ENCODE results near the gene RRM2.

- TF ChIP-seq CTCF (IDR thresholded peaks at IDR 0.05; ENCODE audit: borderline replicate concordance, extremely low read depth, low read length, poor library complexity, severe bottlenecking), result no peak
- TF ChIP-seq EZH2 (IDR thresholded peaks at IDR 0.05; ENCODE audit: borderline replicate concordance, low read depth, low read length, severe bottlenecking), result no peak
These were observed 42.5 kb upstream of the RRM2 start, which contains the start of gene CYS1 for GRCh38 chr2:10079870-10080535.
